Upper lobe of right lung (tissue), 1 donor: Measurements from ENCODE around the gene MELK. TPM values are rescaled to one million over a fixed set of nuclear protein-coding genes. Genes with fewer than 3 reads are reported as not detected.

ENCODE experiments used
- ATAC-seq: fragments of 200-7000 bp; cut with Tn5 transposase; one replicate; pipeline ENCODE4 v1.9.1; 2020; ENCODE audit warnings: mild to moderate bottlenecking, moderate library complexity
- DNase-seq: peaks from one replicate; pipeline ENCODE4 v3.0.0-alpha.2; 2020
- H3K27ac ChIP-seq: fragments of 200-600 bp; one replicate; pipeline ENCODE4 v1.8.0; 2022
- H3K27me3 ChIP-seq: fragments of 200-600 bp; one replicate; pipeline ENCODE4 v1.8.0; 2022; ENCODE audit warnings: mild to moderate bottlenecking
- H3K36me3 ChIP-seq: fragments of 200-600 bp; one replicate; pipeline ENCODE4 v1.8.0; 2022
- H3K4me1 ChIP-seq: fragments of 200-600 bp; one replicate; pipeline ENCODE4 v1.8.0; 2022
- H3K4me3 ChIP-seq: fragments of 200-600 bp; one replicate; pipeline ENCODE4 v1.8.0; 2022; ENCODE audit warnings: mild to moderate bottlenecking
- H3K9me3 ChIP-seq: fragments of 200-600 bp; one replicate; pipeline ENCODE4 v1.8.0; 2022
- intact Hi-C: fragments of 100-400 bp; cut with DNase I; formaldehyde crosslinking; loops from one replicate; pipeline ENCODE4 v1.11.0; 2022
- total RNA-seq: library from RNA; stranded (reverse); fragmentation: NEBNext Ultra II Directional; extraction: Animal tissue kit (Norgen Biotek cat#: 25700); gene quantifications from one replicate; pipeline ENCODE4 v1.2.1, GENCODE V29; 2021
- TF ChIP-seq, protein P1 (sequence below): fragments of 200-600 bp; IDR thresholded peaks from one replicate; pipeline ENCODE4 v1.8.0; 2022; ENCODE audit warnings: antibody characterized with exemption
- donor health status: DM: no; HTN: yes; CAD: no; lungs with severe emphysema.

MELK gene
- total RNA-seq, 1 donor from 2014 or later = 1.2 TPM

DNA sequence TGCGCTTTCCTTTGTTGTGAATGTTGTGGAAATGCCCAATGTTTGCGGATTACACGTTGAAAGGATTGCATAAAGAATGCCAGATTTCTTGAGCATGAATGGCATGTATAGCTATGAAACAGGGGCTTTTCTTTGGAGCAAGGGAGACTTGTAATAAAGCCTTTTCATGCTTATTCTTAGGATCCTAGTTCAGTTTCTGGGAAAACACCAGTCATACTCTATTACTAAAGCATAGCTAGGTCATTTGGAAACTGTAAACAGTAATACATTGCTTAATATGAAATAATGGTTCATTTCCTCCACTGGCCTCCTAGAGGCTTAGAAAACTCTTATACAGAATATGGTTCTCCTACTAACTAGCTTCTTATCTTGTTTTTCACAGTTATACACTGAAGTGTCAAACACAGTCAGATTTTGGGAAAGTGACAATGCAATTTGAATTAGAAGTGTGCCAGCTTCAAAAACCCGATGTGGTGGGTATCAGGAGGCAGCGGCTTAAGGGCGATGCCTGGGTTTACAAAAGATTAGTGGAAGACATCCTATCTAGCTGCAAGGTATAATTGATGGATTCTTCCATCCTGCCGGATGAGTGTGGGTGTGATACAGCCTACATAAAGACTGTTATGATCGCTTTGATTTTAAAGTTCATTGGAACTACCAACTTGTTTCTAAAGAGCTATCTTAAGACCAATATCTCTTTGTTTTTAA is 104.2 kb downstream of the MELK start:
- H3K27me3 ChIP-seq = no peaks in the 10 kb centered on the region
- no peak overlapping the region for H3K27ac ChIP-seq
- H3K4me1 ChIP-seq = no peaks in the 10 kb centered on the region
- H3K9me3 ChIP-seq = peaks cover 1% of the 10 kb centered on the region
- ATAC-seq = no peak
- H3K36me3 ChIP-seq = no peaks in the 10 kb centered on the region
- TF ChIP-seq, protein P1, sequence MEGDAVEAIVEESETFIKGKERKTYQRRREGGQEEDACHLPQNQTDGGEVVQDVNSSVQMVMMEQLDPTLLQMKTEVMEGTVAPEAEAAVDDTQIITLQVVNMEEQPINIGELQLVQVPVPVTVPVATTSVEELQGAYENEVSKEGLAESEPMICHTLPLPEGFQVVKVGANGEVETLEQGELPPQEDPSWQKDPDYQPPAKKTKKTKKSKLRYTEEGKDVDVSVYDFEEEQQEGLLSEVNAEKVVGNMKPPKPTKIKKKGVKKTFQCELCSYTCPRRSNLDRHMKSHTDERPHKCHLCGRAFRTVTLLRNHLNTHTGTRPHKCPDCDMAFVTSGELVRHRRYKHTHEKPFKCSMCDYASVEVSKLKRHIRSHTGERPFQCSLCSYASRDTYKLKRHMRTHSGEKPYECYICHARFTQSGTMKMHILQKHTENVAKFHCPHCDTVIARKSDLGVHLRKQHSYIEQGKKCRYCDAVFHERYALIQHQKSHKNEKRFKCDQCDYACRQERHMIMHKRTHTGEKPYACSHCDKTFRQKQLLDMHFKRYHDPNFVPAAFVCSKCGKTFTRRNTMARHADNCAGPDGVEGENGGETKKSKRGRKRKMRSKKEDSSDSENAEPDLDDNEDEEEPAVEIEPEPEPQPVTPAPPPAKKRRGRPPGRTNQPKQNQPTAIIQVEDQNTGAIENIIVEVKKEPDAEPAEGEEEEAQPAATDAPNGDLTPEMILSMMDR = no peak
- H3K4me3 ChIP-seq = no peak overlapping the region
- intact Hi-C loops = no loop called here
- no peak for DNase-seq

DNA sequence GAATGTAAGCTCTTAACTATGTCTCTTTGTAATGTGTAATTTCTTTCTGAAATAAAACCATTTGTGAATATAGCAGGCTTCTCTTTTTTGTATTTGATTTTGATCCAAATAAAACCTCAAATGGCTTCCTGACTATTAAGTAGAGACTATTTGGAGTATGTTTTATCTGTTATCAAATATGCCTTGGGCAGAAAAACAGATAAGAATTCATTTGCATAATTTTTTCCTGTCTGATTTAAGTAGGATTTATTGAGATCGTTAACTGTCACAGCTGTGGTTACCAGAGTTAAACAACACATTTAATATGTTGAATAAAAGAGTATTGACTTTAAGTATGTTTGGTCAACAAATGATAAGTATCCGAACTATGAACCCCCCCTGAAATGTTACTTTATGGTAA is 104.9 kb downstream of the MELK start:
- no peak overlapping the region for H3K27ac ChIP-seq
- intact Hi-C loops = no loop called here
- DNase-seq = no peak
- H3K4me3 ChIP-seq = no peak overlapping the region
- TF ChIP-seq, protein P1 = no peak
- peaks cover 8% of the 10 kb centered on the region for H3K9me3 ChIP-seq
- H3K36me3 ChIP-seq = no peaks in the 10 kb centered on the region
- no peak for ATAC-seq
- H3K27me3 ChIP-seq = no peaks in the 10 kb centered on the region
- H3K4me1 ChIP-seq = no peaks in the 10 kb centered on the region

DNA sequence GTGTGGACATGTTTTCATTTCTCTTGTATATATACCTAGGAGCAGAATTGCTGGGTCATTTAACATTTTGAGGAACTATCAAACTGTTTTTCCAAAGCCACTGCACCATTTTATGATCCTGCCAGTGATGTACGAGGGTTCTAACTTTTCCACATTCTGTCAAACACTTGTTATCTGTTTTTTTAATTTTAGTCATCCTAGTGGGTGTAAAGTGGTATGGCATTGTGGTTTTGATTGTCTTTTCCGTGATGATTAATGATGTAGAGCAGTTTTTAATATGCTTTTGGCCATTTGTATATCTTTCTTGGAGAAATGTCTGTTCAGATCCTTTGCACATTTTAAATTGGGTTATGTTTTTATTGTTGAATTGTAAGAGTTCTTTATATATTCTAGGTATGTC is 107.0 kb downstream of the MELK start:
- ATAC-seq = no peak

GRCh38 chr9:36686471-36686870 is 113.8 kb downstream of the MELK start:
- ATAC-seq (no peak), DNase-seq (no peak)
- TF ChIP-seq, protein P1 = no peak
- H3K4me3 ChIP-seq = no peak overlapping the region
- H3K27me3 ChIP-seq = no peaks in the 10 kb centered on the region
- peaks cover 9% of the 10 kb centered on the region for H3K9me3 ChIP-seq
- H3K36me3 ChIP-seq = no peaks in the 10 kb centered on the region
- intact Hi-C loops = no loop called here
- no peaks in the 10 kb centered on the region for H3K4me1 ChIP-seq
- no peak overlapping the region for H3K27ac ChIP-seq

More for the DNA sequence above, 107.0 kb downstream of the MELK start:
- TF ChIP-seq, protein P1 = no peak
- no peaks in the 10 kb centered on the region for H3K36me3 ChIP-seq
- intact Hi-C loops = no loop called here
- no peaks in the 10 kb centered on the region for H3K4me1 ChIP-seq
- H3K27me3 ChIP-seq = no peaks in the 10 kb centered on the region
- peaks cover 9% of the 10 kb centered on the region for H3K9me3 ChIP-seq
- H3K27ac ChIP-seq = no peak overlapping the region
- H3K4me3 ChIP-seq = no peak overlapping the region
- no peak for DNase-seq

DNA sequence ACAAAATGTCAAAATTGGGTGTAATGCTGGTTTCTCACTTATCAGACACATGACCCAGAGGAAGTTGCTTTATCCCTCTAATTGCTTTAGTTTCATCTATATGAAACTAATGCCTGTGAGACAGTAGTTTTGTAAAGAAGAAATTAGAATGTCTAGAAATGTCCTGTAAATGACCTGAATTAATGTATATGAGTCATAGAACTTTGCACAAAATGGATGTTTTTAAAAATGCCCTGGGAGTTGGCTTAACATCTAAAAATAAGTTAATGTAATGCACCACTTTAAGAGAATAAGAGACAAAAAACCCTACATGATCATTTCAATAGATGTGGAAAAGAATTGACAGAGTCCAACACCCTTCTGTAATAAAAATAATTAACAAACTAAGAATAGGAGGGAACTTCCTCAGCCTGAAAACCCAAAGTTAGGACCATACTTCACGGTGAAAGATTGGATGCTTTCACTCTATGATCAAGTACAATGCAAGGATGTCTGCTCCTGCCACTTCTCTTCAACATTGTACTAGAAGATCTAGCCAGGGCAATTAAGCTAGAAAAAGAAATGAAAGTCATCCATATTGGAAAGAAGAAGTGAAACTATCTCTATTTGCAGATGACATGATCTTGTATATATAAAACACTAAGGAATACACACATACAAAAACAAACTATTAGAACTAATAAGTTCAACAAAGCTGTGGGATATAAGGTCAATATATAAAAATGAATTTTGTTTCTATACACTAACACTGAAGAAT is 117.9 kb downstream of the MELK start:
- intact Hi-C loops = no loop called here
- no peak overlapping the region for H3K27ac ChIP-seq
- no peaks in the 10 kb centered on the region for H3K36me3 ChIP-seq
- H3K9me3 ChIP-seq = no peaks in the 10 kb centered on the region
- ATAC-seq (no peak), DNase-seq (no peak)
- no peaks in the 10 kb centered on the region for H3K27me3 ChIP-seq
- no peak overlapping the region for H3K4me3 ChIP-seq
- no peaks in the 10 kb centered on the region for H3K4me1 ChIP-seq
- TF ChIP-seq, protein P1 = no peak
